Activated CD8-positive, alpha-beta memory T cell treated with anti-CD3 and anti-CD28 coated beads, Interleukin-2, amount 50 U/mL, for 24 hours (primary cell): ENCODE measurements around the gene MCM7.

Experiments
- DNase-seq: peaks from one replicate; pipeline ENCODE4 v3.0.0-alpha.2; 2020; ENCODE audit errors: extremely low read depth

The MCM7 gene

GRCh38 chr7:100093925-100094486 lies 7.2 kb downstream of the MCM7 start:
- DNase-seq: no peak

DNA sequence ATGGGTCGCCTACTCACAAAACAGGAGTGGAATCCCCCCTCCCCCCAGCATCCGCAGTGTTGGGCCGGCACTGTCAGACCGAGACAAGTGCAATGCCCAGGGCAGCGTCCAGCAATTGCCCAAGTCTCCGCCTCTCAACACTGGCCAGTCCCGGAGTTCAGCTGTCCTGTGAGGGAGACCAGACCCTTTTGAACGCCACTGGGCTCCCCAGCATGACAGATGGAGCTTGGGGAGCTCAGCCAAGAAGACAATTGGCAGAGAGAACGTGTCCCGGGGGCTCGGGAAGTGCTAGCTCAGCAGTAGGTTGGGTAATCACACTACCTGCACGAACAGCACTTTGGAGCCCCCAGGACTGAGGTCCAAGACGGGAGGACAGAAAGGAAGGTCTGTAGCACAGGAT lies 7.7 kb downstream of the MCM7 start:
- DNase-seq: no peak

- no peak for DNase-seq
Observed at GRCh38 chr7:100093054-100093453, 8.1 kb downstream of the MCM7 start.

DNA sequence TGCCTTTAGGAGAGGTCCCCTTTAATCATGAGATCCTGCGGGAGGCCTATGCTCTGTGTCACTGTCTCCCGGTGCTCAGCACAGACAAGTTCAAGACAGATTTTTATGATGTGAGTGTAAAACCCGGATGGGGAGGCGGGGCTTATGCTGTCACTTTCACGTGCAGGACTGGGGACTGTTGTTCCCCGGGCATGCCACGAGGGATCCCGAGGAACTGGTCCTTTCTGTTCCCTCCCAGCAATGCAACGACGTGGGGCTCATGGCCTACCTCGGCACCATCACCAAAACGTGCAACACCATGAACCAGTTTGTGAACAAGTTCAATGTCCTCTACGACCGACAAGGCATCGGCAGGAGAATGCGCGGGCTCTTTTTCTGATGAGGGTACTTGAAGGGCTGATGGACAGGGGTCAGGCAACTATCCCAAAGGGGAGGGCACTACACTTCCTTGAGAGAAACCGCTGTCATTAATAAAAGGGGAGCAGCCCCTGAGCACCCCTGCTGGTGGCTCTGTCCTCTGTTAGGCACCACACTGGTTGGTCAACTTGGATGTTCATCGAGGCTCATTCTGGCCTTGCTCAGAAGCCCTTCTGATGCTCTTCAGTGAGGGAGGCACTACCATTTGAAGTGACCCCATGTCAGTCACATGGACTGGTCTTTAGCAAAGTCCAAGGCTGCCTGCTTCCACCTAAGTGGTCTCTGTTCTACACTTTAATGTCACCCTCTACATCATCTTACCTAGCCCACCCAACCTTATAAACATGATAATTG lies 9.6 kb downstream of the MCM7 start:
- DNase-seq: no peak

GRCh38 chr7:100090527-100091410 lies 10.4 kb downstream of the MCM7 start:
- DNase-seq: no peak

DNA sequence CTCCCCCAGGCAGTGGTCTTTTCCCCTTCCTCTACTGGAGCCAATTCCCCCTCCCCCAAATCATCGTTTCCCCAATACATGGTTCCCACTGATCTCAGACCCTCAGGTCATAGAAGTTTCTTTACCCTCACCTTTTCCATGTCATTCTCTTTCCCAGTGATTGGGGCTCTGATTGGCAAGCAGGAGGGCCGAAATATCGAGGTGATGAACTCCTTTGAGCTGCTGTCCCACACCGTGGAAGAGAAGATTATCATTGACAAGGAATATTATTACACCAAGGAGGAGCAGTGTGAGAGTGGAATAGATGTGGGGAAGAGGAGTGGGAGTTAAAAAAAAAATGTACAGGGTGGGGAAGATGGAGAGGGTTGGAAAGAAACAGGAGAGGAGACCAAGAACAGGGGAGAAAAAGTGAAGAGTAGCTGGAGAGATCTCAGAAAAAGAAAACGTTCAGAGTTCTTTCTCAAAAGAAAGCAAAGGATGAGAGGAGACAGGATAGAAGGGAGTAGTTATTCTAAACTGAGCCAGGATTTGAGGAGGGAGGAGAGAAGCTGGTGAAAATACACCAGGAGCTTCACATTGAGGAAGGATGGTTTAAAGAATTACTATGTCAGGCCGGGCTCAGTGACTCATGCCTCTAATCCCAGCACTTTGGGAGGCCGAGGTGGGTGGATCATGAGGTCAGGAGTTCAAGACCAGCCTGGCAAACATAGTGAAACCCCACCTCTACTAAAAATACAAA lies 11.6 kb downstream of the MCM7 start:
- DNase-seq: no peak

GRCh38 chr7:100088621-100089457 lies 12.4 kb downstream of the MCM7 start, which contains the start of gene COPS6:
TSS of gene COPS6 (plus strand) at chr7:100088969. CDS start at chr7:100088991, 22 bp downstream.
- DNase-seq: peak; percentile 59

GRCh38 chr7:100088095-100088620 lies 13.0 kb downstream of the MCM7 start:
- no peak for DNase-seq

DNA sequence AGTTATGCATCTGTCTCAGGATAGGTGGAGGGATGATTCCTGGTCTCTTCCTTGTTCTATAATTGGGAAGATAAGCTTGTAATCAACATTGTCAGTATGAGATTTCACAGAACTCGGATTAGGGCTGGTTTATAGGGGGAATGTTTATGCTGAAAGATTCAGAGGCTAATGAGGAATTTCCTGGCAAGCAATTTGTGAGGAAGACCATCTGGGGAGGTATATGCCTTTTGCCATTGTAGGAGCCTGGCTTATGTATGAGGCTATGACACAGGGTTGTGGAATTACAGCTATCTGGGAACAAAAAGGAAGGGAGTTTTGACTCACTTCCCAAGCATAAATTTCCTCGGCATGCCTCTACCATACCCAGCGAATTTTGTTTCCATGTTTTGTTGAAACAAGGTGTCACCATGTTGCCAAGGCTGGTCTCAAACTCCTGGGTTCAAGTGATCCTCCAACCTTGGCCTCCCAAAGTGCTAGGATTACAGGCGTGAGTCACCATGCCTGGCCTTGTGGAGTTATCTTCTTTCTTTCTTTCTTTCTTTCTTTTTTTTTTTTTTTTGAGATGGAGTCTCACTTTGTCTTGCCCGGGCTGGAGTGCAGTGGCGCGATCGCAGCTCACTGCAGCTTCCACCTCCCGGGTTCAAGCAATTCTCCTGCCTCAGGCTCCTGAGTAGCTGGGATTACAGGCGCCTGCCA lies 14.0 kb downstream of the MCM7 start:
- DNase-seq: no peak

- no peak for DNase-seq
Observed at GRCh38 chr7:100085515-100085914, 15.7 kb downstream of the MCM7 start.

DNA sequence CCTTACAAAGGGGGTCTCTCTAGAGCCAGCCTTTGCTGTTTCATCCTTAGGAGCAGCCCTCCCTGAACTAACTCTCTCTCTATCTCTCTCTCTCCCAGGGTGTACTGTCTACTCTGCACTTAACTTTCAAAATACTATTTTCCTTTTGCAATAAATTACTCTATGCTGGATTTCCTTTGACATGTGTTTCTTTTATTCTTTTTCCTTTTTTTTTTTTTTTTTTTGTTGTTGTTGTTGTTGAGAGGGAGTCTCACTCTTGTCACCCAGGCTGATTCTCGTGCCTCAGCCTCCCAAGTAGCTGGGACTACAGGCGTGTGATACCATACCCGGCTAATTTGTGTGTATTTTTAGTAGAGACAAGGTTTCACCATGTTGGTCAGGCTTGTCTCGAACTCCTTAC lies 18.2 kb downstream of the MCM7 start:
- no peak for DNase-seq

GRCh38 chr7:100081535-100082102 lies 19.6 kb downstream of the MCM7 start, which contains the start of gene ZNF3:
TSS of gene ZNF3 (minus strand) at chr7:100081723. CDS start at chr7:100077357, 4,366 bp downstream.
- DNase-seq: peak; percentile 98

GRCh38 chr7:100080907-100081534 lies 20.2 kb downstream of the MCM7 start:
- DNase-seq: no peak

DNA sequence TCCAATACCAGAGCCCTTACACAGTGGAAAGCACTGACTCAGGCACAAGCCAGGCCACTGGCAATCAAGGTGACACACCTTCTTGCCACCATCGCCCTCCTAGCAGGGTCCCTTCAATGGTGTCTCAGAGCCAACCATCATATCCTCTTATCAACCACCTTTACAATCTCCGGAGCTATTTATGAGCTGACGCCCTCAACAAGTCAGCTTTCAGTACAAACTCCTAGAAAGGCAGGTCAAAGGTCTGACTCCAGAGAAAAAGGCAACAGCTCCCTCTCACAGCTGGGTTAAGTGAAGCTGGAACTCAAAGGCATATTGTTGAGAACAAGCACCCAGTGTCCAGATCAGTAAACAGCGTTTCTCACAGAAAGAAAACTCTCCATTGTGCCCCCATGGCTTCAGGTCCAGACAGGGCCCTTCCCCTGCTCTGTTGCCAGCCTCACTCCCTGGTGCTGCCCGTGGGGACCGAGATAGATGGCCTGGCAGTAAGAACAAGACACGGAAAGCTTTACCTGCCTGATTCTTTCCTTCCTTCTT lies 22.1 kb downstream of the MCM7 start:
- DNase-seq: no peak

- DNase-seq: no peak
Observed at GRCh38 chr7:100077205-100077604, 24.0 kb downstream of the MCM7 start.

DNA sequence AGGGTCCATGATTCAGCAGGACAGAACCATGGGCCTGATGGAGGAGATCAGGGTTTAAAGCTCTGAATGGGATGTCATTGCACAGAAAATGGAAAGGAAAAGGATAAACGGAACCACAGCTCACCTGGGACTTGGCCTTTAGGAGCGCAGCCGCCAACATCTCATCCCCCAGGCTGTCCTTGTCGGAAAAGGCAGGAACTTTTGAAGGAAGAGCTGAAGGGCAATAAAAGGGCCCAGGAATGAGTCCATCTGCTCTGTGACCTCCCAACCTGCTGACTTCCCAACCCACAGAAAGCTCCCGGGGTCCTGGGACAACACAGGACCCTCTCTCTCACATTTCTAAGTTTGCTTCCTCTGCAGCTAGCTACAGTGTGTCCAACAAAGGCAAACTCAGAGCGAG lies 25.8 kb downstream of the MCM7 start:
- no peak for DNase-seq

DNA sequence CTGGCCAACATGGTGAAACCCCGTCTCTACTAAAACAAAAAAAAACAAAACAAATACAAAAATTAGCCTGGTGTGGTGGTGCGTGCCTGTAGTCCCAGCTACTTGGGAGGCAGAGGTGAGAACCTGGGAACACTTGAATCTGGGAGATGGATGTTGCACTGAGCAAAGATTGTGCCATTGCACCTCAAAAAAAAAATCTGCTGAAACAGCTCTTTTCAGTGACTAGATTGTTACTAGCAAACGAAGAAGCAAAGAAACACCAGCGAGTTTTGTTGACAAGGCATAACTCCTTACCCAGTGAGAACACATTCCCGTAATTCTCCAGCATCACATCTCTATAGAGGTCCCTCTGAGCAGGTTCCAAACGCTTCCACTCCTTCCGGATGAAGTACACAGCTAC lies 26.4 kb downstream of the MCM7 start:
- DNase-seq: no peak

DNA sequence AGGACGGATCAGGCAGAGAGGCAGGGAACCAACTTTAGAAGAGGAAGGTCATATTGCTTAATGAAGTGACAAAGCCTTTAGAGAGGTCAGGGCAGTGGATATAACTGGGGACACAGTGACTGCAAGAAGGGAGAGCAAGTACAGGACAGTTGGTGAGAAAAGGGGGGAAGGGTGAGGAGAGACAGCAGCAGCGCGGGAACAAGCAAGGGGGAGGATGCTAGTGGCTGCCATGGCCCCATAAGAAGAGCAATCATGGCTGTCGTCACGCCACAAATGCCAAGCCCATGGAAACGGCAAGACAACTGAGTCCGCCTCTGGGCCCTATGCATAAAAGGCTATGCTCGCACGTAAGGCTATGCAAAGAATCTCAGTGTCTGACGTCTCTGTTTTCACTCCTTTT lies 28.7 kb downstream of the MCM7 start:
- no peak for DNase-seq
